Measurements from ENCODE around the gene SNRPD3.
"Not testable (repeated sequence)": the region's sequence is repeated elsewhere in the genome, so short reads cannot be mapped to it uniquely, and the experiment has no call there.

The SNRPD3 gene

GRCh38 chr22:24592058-24592850, 36.5 kb downstream of the SNRPD3 start:
- no CpG with 5 or more reads among the region's 33 CpGs for WGBS, 2 donors (ENCODE audit: extremely low coverage in 2 of 2, insufficient read length in 2 of 2, insufficient replicate concordance in 1 of 2)
- Histone ChIP-seq H3K9me3 (replicated peaks in 1 of 2; ENCODE audit: control insufficient read depth in 2 of 2, insufficient read depth in 1 of 2, low read depth in 1 of 2, low read length in 2 of 2) (no peaks in the 10 kb centered on the region), H3K27ac (replicated peaks; ENCODE audit: low read length) (peak overlapping the region; percentile 35), H4K8ac (ENCODE audit: low read depth, low read length) (no peak overlapping the region), H2BK15ac (ENCODE audit: low read length) (peak overlapping the region; percentile 46), H2BK5ac (ENCODE audit: low read length) (no peak overlapping the region), H2AK5ac (ENCODE audit: low read depth, low read length) (peak overlapping the region; percentile 76), H3K36me3 (replicated peaks in 1 of 2; ENCODE audit: control insufficient read depth in 2 of 2, insufficient read depth in 2 of 2, low read length in 2 of 2) (peaks cover 17 to 18% of the 10 kb centered on the region in 2 donors), H3K14ac (ENCODE audit: low read length) (peak overlapping the region; percentile 85), H3K23ac (ENCODE audit: low read depth, low read length, poor library complexity) (peak overlapping the region; percentile 80), H3K4me3 (ENCODE audit: low read length in 2 of 2) (peak overlapping the region; percentile 59 to 87), H3K4me1 (ENCODE audit: control insufficient read depth in 2 of 2, insufficient read depth in 1 of 2, low read depth in 1 of 2, low read length in 2 of 2) (peaks cover 13 to 19% of the 10 kb centered on the region in 2 donors), H2BK120ac (ENCODE audit: low read depth, low read length) (peak overlapping the region; percentile 95), H4K91ac (ENCODE audit: low read depth, low read length, poor library complexity) (no peak overlapping the region), H2AFZ (ENCODE audit: low read length) (peak overlapping the region; percentile 95), H3K9ac (ENCODE audit: low read depth, low read length, poor library complexity) (peak overlapping the region; percentile 96), H2BK12ac (ENCODE audit: low read length) (peak overlapping the region; percentile 48), H3K79me1 (ENCODE audit: low read depth, low read length) (peaks cover 2% of the 10 kb centered on the region), H3K18ac (ENCODE audit: low read length) (peak overlapping the region; percentile 97), H3K4me2 (ENCODE audit: insufficient read depth, low read length, poor library complexity, severe bottlenecking) (peak overlapping the region; percentile 82), H3K27me3 (ENCODE audit: control insufficient read depth in 3 of 3, insufficient read depth in 3 of 3, low read depth in 1 of 3, low read length in 3 of 3) (peaks cover 0 to 2% (median 0%) of the 10 kb centered on the region in 3 experiments), H3K4ac (ENCODE audit: low read length) (peak overlapping the region; percentile 54)
- peak; percentile 31 for DNase-seq (ENCODE audit: low spot score)

DNA sequence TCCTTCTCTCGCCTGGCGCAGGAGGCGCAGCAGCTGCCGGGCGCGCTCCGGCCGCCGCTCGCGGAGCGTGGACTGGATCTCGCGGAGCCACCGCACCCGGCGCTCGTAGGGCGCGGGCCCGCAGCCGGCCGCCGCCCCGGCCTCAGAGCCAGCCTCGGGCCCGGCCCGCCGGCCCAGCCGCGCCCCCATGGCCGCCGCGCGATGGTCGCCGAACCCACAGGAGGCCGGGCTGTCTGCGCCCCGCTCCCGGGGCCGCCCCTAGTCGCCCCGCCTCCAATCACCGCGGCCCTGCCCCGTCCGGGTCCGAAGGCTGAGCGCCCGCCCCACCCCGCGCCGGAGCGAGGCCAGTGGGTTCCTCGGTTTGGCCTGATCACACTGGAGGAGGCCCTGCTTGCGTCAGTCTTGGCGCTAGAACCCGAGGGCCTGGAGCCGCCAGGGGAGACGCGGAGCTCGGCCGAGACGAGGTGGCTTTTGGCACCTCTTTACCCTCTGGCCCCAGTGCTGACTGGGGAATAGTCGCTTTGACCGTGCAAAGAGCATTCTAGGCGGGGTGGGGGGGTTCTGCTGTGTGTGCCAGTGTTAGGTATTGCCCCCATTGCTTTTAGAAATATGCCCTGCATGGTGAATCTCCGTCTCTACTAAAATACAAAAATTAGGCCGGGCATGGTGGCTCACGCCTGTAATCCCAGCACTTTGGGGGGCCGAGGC, 37.2 kb downstream of the SNRPD3 start, which contains the start of gene LRRC75B:
Gene LRRC75B (minus strand): TSS at position 223 of the 708 bp plus-strand sequence. CDS start 34 bp downstream, at position 189.
- Histone ChIP-seq H2BK15ac (ENCODE audit: low read length) (peak within 1 kb of the TSS; percentile 46), H3K36me3 (replicated peaks in 1 of 2; ENCODE audit: control insufficient read depth in 2 of 2, insufficient read depth in 2 of 2, low read length in 2 of 2) (peaks cover 11 to 13% of the 10 kb centered on the region in 2 donors), H3K9ac (ENCODE audit: low read depth, low read length, poor library complexity) (peak within 1 kb of the TSS; percentile 96), H3K14ac (ENCODE audit: low read length) (peak within 1 kb of the TSS; percentile 85), H2BK120ac (ENCODE audit: low read depth, low read length) (peak within 1 kb of the TSS; percentile 95), H3K23ac (ENCODE audit: low read depth, low read length, poor library complexity) (peak within 1 kb of the TSS; percentile 92), H3K4me1 (ENCODE audit: control insufficient read depth in 2 of 2, insufficient read depth in 1 of 2, low read depth in 1 of 2, low read length in 2 of 2) (peaks cover 13 to 19% of the 10 kb centered on the region in 2 donors), H3K27ac (replicated peaks; ENCODE audit: low read length) (peak within 1 kb of the TSS; percentile 35), H4K91ac (ENCODE audit: low read depth, low read length, poor library complexity) (no peak within 1 kb of the TSS), H3K9me3 (replicated peaks in 1 of 2; ENCODE audit: control insufficient read depth in 2 of 2, insufficient read depth in 1 of 2, low read depth in 1 of 2, low read length in 2 of 2) (no peaks in the 10 kb centered on the region), H2BK12ac (ENCODE audit: low read length) (peak within 1 kb of the TSS; percentile 48), H3K4ac (ENCODE audit: low read length) (peak within 1 kb of the TSS; percentile 54), H3K18ac (ENCODE audit: low read length) (peak within 1 kb of the TSS; percentile 97), H3K79me1 (ENCODE audit: low read depth, low read length) (peaks cover 2% of the 10 kb centered on the region), H2BK5ac (ENCODE audit: low read length) (no peak within 1 kb of the TSS), H2AFZ (ENCODE audit: low read length) (peak within 1 kb of the TSS; percentile 95), H3K4me2 (ENCODE audit: insufficient read depth, low read length, poor library complexity, severe bottlenecking) (peak within 1 kb of the TSS; percentile 82), H2AK5ac (ENCODE audit: low read depth, low read length) (peak within 1 kb of the TSS; percentile 76), H3K27me3 (ENCODE audit: control insufficient read depth in 3 of 3, insufficient read depth in 3 of 3, low read depth in 1 of 3, low read length in 3 of 3) (peaks cover 0 to 2% (median 0%) of the 10 kb centered on the region in 3 experiments), H3K4me3 (ENCODE audit: low read length in 2 of 2) (peak within 1 kb of the TSS; percentile 59 to 87), H4K8ac (ENCODE audit: low read depth, low read length) (no peak within 1 kb of the TSS)
- WGBS, 2 donors (ENCODE audit: extremely low coverage in 2 of 2, insufficient read length in 2 of 2, insufficient replicate concordance in 1 of 2), result no CpG with 5 or more reads among the region's 72 CpGs
- DNase-seq (ENCODE audit: low spot score), result peak; percentile 77

DNA sequence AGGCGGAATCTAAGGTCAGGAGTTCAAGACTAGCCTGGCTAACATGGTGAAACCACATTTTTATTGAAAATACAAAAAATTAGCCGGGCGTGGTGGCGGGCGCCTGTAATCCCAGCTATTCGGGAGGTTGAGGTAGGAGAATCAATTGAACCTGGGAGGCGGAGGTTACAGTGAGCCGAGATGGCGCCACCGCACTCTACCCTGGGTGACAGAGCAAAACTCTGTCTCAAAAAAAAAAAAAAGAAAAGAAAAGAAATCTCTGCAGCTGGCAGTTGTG, 37.7 kb downstream of the SNRPD3 start:
- not testable (repeated sequence) for H3K27me3 ChIP-seq (ENCODE audit: control insufficient read depth in 3 of 3, insufficient read depth in 3 of 3, low read depth in 1 of 3, low read length in 3 of 3); H4K91ac ChIP-seq (ENCODE audit: low read depth, low read length, poor library complexity); H3K36me3 ChIP-seq (replicated peaks in 1 of 2; ENCODE audit: control insufficient read depth in 2 of 2, insufficient read depth in 2 of 2, low read length in 2 of 2); H3K27ac ChIP-seq (replicated peaks; ENCODE audit: low read length); H2BK120ac ChIP-seq (ENCODE audit: low read depth, low read length); H4K8ac ChIP-seq (ENCODE audit: low read depth, low read length); H3K4ac ChIP-seq (ENCODE audit: low read length); H3K23ac ChIP-seq (ENCODE audit: low read depth, low read length, poor library complexity); H3K18ac ChIP-seq (ENCODE audit: low read length); H2BK12ac ChIP-seq (ENCODE audit: low read length); H3K14ac ChIP-seq (ENCODE audit: low read length); H3K79me1 ChIP-seq (ENCODE audit: low read depth, low read length); H3K9me3 ChIP-seq (replicated peaks in 1 of 2; ENCODE audit: control insufficient read depth in 2 of 2, insufficient read depth in 1 of 2, low read depth in 1 of 2, low read length in 2 of 2); H3K4me2 ChIP-seq (ENCODE audit: insufficient read depth, low read length, poor library complexity, severe bottlenecking); H3K9ac ChIP-seq (ENCODE audit: low read depth, low read length, poor library complexity); H2BK15ac ChIP-seq (ENCODE audit: low read length); DNase-seq (ENCODE audit: low spot score); H2BK5ac ChIP-seq (ENCODE audit: low read length)
- Histone ChIP-seq H2AFZ (ENCODE audit: low read length) (peak overlapping the region; percentile 95), H3K4me1 (ENCODE audit: control insufficient read depth in 2 of 2, insufficient read depth in 1 of 2, low read depth in 1 of 2, low read length in 2 of 2) (peaks cover 13 to 19% of the 10 kb centered on the region in 2 donors), H3K4me3 (ENCODE audit: low read length in 2 of 2) (peak overlapping the region in 1 of 2 donors; percentile 59), H2AK5ac (ENCODE audit: low read depth, low read length) (peak overlapping the region; percentile 48)
- WGBS, 2 donors (ENCODE audit: extremely low coverage in 2 of 2, insufficient read length in 2 of 2, insufficient replicate concordance in 1 of 2), result no CpG with 5 or more reads among the region's 10 CpGs
